Fibroblast of skin of left biceps (primary cell): ENCODE results near the gene HDAC4.

Experiments
- DNase-seq, 2 experiments: peaks; one replicate each; pipeline ENCODE4 v3.0.0-alpha.2; 2013; ENCODE audit warnings: low read depth in 2 of 2

HDAC4 gene

GRCh38 chr2:239027391-239028252 lies 373.2 kb downstream of the HDAC4 start:
- DNase-seq, result no peak

DNA sequence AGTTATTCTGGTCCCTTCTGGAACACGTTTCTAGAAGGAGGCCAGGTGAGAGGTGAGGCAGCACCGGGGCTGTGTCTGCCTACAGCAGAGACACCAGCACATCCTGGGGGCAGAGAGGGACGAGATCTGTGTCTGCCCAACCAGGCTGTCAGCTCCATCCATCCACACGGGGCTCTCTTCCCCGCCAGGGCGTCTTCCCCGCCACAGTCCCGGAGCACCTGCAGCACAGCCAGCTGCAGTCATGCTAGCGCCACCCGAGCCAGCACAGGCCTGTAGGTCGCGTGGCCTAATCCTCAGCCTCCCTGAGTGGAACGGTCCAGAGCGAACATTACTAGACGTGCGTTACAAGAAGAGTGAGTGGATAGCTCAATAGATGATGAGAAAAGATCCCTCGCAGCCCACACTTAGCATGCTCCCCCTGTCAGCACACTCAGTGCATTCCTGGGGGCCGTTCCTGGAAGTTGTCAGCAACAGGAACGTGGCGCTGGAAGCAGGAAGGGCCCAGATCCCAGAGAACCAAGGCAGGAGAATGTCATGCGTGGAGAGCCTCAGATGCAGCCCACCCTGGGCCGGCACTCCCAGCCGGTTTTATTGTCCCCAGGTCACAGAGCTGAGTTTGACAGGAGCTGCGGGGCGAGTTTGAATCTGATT lies 374.0 kb downstream of the HDAC4 start:
- DNase-seq, result no peak

- no peak for DNase-seq
These were observed 374.8 kb downstream of the HDAC4 start for GRCh38 chr2:239025951-239026461.

GRCh38 chr2:239025096-239025801 lies 375.6 kb downstream of the HDAC4 start:
- DNase-seq, result peak; percentile 28 to 30

DNA sequence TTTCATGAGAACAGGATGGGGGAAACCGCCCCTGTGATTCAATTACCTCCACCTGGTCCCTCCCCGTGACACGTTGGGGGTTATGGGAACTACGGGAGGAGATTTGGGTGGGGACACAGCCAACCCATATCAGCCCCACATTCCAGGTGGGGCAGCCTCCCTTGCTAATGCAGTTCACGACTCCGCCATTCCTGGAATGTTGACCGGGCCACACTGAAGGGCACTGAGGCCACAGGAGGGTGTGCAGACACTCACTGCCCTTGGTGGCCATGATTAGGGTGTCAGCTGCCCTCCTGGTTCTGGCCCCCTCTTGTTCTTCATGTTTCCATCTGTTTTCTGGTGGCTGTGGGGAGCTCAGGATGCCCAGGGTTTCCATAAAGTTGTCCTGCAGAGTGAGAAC lies 376.6 kb downstream of the HDAC4 start:
- DNase-seq, result no peak

GRCh38 chr2:239022437-239023260 lies 378.2 kb downstream of the HDAC4 start:
- no peak for DNase-seq

GRCh38 chr2:239021651-239022436 lies 379.0 kb downstream of the HDAC4 start:
- DNase-seq, result no peak

DNA sequence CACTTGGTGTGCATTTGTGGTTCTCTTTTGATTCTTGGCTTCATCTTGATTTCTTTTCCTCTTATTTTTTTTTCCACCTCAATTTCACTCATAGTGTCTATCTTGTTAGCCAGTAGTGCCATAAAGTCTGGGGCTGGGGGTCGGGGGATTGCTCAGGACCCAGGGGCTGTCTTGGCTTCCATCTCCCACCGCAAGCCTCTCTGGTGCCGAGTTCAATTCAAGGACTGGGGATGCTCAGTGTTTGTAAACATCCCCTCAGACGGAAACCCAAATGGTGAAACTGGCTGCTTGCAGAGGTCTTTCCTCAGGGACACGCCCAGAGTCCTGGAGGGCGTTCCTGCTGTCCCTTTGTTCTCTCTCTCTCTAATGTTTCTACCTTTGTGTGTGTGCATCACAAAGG lies 379.6 kb downstream of the HDAC4 start:
- no peak for DNase-seq

DNA sequence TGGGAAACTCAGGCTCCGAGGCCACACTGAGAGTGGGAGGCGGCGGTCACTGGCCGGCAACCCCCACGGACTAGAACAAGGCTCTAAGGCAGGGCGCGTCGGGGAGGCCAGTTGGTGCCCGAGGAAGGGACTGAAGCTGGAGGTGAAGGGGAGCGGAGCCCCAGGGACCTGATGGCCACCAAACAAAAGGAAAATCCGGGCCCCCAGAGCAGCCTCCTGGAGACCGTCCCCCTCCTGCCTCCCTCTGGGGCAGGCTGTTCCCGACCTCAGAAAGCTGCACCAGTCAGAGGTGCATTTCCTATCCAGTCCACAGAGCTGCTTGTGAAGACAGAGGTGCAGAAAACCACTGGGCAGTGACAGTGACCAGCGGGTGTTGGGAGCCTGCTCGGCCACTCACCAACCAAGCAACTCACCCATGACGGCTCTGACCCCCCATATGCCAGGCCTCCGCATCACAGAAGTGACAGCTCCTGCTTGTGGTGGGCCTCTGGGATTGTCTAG lies 380.2 kb downstream of the HDAC4 start:
- DNase-seq, result no peak

DNA sequence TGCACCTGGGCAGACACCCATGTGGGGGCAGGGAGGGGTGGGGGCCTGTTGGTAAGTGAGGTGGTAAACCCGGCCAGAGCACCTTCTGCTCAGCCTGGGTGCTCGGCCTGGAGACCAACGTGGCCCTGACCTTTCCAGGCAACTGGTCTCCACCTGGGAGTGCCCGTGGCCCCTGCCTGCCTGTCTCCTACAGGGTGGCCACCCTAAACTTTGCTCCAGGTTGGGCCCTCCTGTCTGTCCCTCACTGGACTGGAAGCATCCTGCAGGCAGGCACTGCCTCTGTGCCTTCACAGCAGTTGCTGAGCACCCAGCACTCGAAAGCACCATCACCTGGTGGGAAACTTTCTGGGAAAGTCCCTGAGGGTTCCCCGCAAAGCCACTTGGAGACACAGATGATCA lies 381.6 kb downstream of the HDAC4 start:
- no peak for DNase-seq

DNA sequence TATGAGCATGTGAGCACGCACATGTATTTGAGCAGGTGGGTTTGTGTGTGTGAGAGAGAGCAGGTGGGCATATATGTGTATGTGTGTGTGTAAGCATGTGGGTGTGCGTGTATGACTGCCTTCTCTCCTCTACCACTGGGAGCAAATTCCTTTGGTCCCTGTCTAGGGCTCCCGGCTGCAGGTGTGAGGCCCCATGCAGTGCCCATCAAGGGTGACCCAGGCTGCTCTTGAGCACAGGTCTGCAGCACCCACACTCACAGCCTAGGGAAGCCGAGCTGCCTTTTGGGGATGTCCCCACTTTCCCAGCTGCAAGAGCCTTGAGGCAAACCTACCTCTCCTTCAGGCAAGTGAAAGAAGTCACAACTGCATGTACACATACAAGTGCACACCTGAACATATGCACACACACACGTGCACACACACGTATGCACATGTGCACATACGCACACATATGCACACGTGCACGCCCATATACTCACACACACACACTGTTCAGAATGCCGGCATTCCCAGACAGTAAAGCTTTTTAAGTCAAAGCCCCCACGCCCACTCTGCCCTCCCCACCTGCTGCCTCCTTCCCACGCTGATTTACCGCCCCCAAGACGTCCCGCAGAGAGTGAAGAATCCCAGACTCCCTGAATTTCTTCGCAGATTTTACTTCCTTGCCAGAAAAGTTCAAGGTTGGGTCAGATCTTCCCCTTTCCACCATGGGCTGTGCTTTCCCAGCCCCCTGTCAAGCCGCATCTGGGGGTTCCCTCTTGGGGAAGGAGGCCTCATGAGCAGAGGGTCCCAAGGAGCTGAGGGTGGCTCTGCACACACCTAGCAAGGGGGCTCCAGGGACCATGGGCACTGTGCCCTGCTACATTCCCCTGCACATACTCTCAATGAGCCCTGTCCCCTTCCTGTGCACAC lies 382.3 kb downstream of the HDAC4 start:
- DNase-seq, result no peak

GRCh38 chr2:239017491-239018098 lies 383.2 kb downstream of the HDAC4 start:
- DNase-seq, result no peak

- no peak for DNase-seq
These were observed 384.7 kb downstream of the HDAC4 start for GRCh38 chr2:239015901-239016675.

DNA sequence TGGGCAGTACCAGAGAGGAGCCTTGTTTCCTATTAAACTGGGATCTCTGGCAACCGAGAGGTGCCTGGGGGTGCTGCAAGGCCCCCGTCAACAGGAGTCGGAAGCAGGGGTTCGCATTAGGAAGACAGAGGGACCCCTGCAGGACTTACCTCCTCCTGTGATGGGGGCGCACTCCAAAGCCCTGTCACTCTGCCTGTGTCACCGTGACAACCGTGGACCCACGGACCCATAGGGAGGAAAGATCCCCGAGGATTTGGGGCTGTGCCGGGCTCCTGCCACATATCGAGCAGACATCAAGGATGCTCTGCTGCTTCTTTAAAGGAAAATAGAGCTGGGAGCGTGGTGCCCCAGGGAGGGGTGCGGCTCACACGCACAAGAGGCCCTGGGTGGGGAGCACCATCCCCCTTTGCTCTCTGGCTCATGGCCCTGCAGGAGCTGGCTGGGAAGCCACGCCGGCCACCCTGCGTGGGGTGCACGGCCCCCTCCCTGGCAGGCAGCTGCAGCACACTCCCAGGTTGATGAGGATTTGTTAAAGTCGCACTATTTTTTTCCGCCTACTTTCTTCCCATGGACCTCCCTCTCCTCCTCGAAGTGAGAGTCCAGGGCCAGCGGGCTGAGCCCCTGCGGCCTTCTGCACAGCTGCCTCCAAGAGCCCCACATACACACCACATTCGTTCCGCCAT lies 385.5 kb downstream of the HDAC4 start:
- no peak for DNase-seq

- DNase-seq, result no peak
These were observed 386.2 kb downstream of the HDAC4 start for GRCh38 chr2:239014458-239015217.

- DNase-seq, result no peak
These were observed 387.2 kb downstream of the HDAC4 start for GRCh38 chr2:239013678-239013976.
